H1 (cell line): ENCODE data around the gene SATB2. TPM values are rescaled to one million over a fixed set of nuclear protein-coding genes. Genes with fewer than 3 reads are reported as not detected.
A peak's percentile ranks its signal among the peaks of the same experiment; 100 is the strongest.

ENCODE experiments used
- ASH2L ChIP-seq: fragments of 200-600, 300-600 bp; sonication (generic); IDR thresholded peaks from one replicate; pipeline ENCODE4 v1.7.1; 2017; ENCODE audit warnings: low read length
- BRCA1 ChIP-seq: IDR thresholded peaks from 2 replicates; pipeline ENCODE4 v1.6.1; 2012; ENCODE audit warnings: low read depth, low read length, improper control_type of control experiment
- CBX5 ChIP-seq: fragments of 300-800, 300-1000 bp; sonication (generic); IDR thresholded peaks from 2 replicates; pipeline ENCODE4 v1.7.1; 2016; ENCODE audit warnings: antibody characterized with exemption, low read length, low read depth
- CBX8 ChIP-seq: fragments of 300-800, 300-1000 bp; sonication (generic); IDR thresholded peaks from 2 replicates; pipeline ENCODE4 v1.7.1; 2016; ENCODE audit warnings: low read depth, low read length, borderline replicate concordance
- EGR1 ChIP-seq: IDR thresholded peaks from 2 replicates; pipeline ENCODE4 v1.6.1; 2011; ENCODE audit warnings: low read depth, low read length, borderline replicate concordance
- EP300 ChIP-seq, 2 experiments: IDR thresholded peaks; 1 replicate in 1 of 2; 2 replicates in 1 of 2; pipeline ENCODE4 v1.6.1; 2011 to 2012; ENCODE audit warnings: low read depth in 2 of 2, low read length in 2 of 2, mild to moderate bottlenecking in 2 of 2, borderline replicate concordance in 1 of 2, inconsistent platforms in 1 of 2, moderate library complexity in 1 of 2
- GABPA ChIP-seq: IDR thresholded peaks from 2 replicates; pipeline ENCODE4 v1.6.1; 2011; ENCODE audit warnings: mild to moderate bottlenecking, low read length, moderate library complexity, borderline replicate concordance; ENCODE audit not compliant: insufficient read depth
- GTF2F1 ChIP-seq: IDR thresholded peaks from 2 replicates; pipeline ENCODE4 v1.6.1; 2012; ENCODE audit warnings: low read depth, low read length, improper control_type of control experiment, borderline replicate concordance
- HDAC6 ChIP-seq: IDR thresholded peaks from one replicate; pipeline ENCODE4 v1.7.1; 2012; ENCODE audit warnings: low read depth, mild to moderate bottlenecking, inconsistent platforms, low read length, moderate library complexity
- NRF1 ChIP-seq: IDR thresholded peaks from 2 replicates; pipeline ENCODE4 v1.6.1; 2011; ENCODE audit warnings: mild to moderate bottlenecking, low read depth, low read length, improper control_type of control experiment
- RAD21 ChIP-seq, 2 experiments: IDR thresholded peaks in 1 of 2; conservative IDR thresholded peaks in 1 of 2; 2 replicates each; pipeline ENCODE4 v1.6.1; 2011; ENCODE audit warnings: low read depth in 2 of 2, low read length in 2 of 2, improper control_type of control experiment in 1 of 2, inconsistent platforms in 1 of 2, mild to moderate bottlenecking in 1 of 2, moderate library complexity in 1 of 2
- RNF2 ChIP-seq: fragments of 200-900, 300-1000 bp; sonication (generic); IDR thresholded peaks from 2 replicates; pipeline ENCODE4 v1.7.1; 2016; ENCODE audit warnings: borderline replicate concordance, low read depth, mild to moderate bottlenecking, antibody characterized with exemption, low read length; ENCODE audit not compliant: poor library complexity, severe bottlenecking; ENCODE audit errors: missing control alignments
- RXRA ChIP-seq: IDR thresholded peaks from 2 replicates; pipeline ENCODE4 v1.6.1; 2011; ENCODE audit warnings: low read depth, mild to moderate bottlenecking, low read length, moderate library complexity; ENCODE audit not compliant: insufficient read depth
- SAP30 ChIP-seq: fragments of 300-600 bp; sonication (generic); IDR thresholded peaks from 2 replicates; pipeline ENCODE4 v1.7.1; 2012; ENCODE audit warnings: low read length, moderate library complexity, mild to moderate bottlenecking, inconsistent platforms; ENCODE audit not compliant: insufficient read depth, insufficient replicate concordance
- SIN3A ChIP-seq, 2 experiments: IDR thresholded peaks in 1 of 2; conservative IDR thresholded peaks in 1 of 2; 2 replicates each; pipeline ENCODE4 v1.6.1; 2011 to 2012; ENCODE audit warnings: low read length in 2 of 2, improper control_type of control experiment in 1 of 2, low read depth in 1 of 2, mild to moderate bottlenecking in 1 of 2
- SIX5 ChIP-seq: IDR thresholded peaks from 2 replicates; pipeline ENCODE4 v1.6.1; 2011; ENCODE audit warnings: mild to moderate bottlenecking, low read depth, low read length
- SP2 ChIP-seq: IDR thresholded peaks from 2 replicates; pipeline ENCODE4 v1.6.1; 2012; ENCODE audit warnings: mild to moderate bottlenecking, low read length, inconsistent platforms
- SP4 ChIP-seq: IDR thresholded peaks from 2 replicates; pipeline ENCODE4 v1.6.1; 2012; ENCODE audit warnings: low read length, inconsistent platforms
- TBP ChIP-seq: IDR thresholded peaks from 2 replicates; pipeline ENCODE4 v1.6.1; 2011; ENCODE audit warnings: low read depth, low read length, improper control_type of control experiment
- polyA plus RNA-seq, 7 experiments: library from polyadenylated mRNA; depleted of rRNA in 3 of 7; stranded (reverse) in 5 of 7; unstranded in 2 of 7; fragments of >200 nt in 5 of 7; fragments of 200-250 nt in 2 of 7; gene quantifications; 1 replicate in 5 of 7; 2 replicates in 1 of 7; 4 replicates in 1 of 7; pipeline versions ENCODE4 v1.2.1 to v1.2.3, GENCODE V29; 2011 to 2013; ENCODE audit warnings: missing spikeins in 2 of 7, mixed read lengths in 2 of 7
- total RNA-seq: library from RNA; stranded (reverse); fragmentation: NEBNext Ultra II Directional; extraction: Animal tissue kit (Norgen Biotek cat#: 25700); gene quantifications from 2 replicates; pipeline ENCODE4 v1.2.1, GENCODE V29; 2021
- TF ChIP-seq, protein P1 (sequence below): IDR thresholded peaks from 2 replicates; pipeline ENCODE4 v1.6.1; 2012; ENCODE audit warnings: inconsistent platforms
- TF ChIP-seq, protein P2 (sequence below): IDR thresholded peaks from 2 replicates; pipeline ENCODE4 v1.6.1; 2011; ENCODE audit warnings: low read depth, mild to moderate bottlenecking, low read length; ENCODE audit not compliant: insufficient read depth

The SATB2 gene
- total and polyA plus RNA-seq, 2 of the 8 experiments (the other 6 are each of a cell fraction or from before 2014, with no cell fraction given) = 1.3 to 5.7 TPM

DNA sequence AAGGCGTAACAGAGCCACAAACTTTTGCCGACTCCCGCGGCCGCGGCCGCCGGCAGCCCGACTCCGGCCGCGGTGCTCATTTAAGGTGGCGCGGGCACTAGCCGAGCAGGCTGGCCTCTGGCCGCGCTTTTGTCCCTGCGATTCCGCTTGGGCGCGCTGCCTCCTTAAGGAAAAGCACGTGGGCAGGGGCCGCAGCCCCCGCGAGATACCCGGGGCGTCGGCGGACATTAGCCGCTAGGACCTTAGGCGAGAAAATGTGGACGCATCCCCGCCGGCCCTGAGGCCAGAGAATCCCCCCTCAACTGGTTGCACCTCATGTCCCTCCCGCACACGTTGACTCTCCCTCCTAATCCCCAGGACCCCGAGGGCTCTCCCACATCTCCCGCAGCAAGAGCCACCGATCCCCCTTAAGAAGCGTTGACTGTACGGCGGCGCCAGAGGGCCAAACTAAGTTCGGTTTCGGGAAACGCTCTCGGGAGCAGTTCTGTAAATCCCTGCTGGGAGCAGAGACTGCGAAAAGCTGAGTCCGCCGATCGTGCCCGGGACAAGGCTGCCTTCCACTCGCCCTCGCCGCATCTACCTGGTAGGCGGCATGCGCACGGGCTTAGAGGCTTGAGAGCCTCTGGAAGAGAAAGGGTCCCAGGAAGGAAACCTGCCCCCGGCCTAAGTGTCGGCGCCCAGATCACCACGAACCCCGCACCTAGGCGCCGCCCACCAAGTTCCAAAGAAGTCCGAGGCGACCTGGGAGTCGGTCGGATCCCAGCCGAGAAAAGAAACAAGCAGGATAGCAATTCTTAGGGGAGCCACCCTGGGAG, 1.8 kb upstream of the SATB2 start (continued):
- TF ChIP-seq, protein P1, sequence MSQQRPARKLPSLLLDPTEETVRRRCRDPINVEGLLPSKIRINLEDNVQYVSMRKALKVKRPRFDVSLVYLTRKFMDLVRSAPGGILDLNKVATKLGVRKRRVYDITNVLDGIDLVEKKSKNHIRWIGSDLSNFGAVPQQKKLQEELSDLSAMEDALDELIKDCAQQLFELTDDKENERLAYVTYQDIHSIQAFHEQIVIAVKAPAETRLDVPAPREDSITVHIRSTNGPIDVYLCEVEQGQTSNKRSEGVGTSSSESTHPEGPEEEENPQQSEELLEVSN = peak; percentile 96
- no peak for TF ChIP-seq GTF2F1
- TF ChIP-seq CBX5 = no peak
- no peak for TF ChIP-seq RNF2
- no peak for TF ChIP-seq GABPA
- TF ChIP-seq SP2 = no peak
- TF ChIP-seq NRF1 = no peak
- TF ChIP-seq SAP30 = no peak
- no peak for TF ChIP-seq HDAC6
- no peak for TF ChIP-seq CBX8
- no peak; a peak in 1 of 4 replicates for TF ChIP-seq RAD21 (IDR thresholded peaks at IDR 0.05 in 1 of 2, conservative IDR thresholded peaks at IDR 0.05 in 1 of 2; ENCODE audit: low read depth in 2 of 2, low read length in 2 of 2)
- no peak for TF ChIP-seq SIX5
- no peak for TF ChIP-seq EP300 (IDR thresholded peaks at IDR 0.05; ENCODE audit: borderline replicate concordance in 1 of 2, low read depth in 2 of 2, low read length in 2 of 2)
- peak; percentile 87 for TF ChIP-seq ASH2L
- TF ChIP-seq SP4 = no peak
- TF ChIP-seq RXRA = no peak
- peak; percentile 35 for TF ChIP-seq EGR1
- TF ChIP-seq SIN3A (conservative IDR thresholded peaks at IDR 0.05 in 1 of 2, IDR thresholded peaks at IDR 0.05 in 1 of 2; ENCODE audit: low read depth in 1 of 2, low read length in 2 of 2) = no peak; a peak in 2 of 4 replicates
- TF ChIP-seq, protein P2, sequence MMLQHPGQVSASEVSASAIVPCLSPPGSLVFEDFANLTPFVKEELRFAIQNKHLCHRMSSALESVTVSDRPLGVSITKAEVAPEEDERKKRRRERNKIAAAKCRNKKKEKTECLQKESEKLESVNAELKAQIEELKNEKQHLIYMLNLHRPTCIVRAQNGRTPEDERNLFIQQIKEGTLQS = no peak
- TF ChIP-seq BRCA1 = no peak
- peak; percentile 21; the same call in 1 of the 2 replicates for TF ChIP-seq TBP
